ENCODE results near the gene ELOF1.

The ELOF1 gene

GRCh38 chr19:11558881-11559828 lies at the start of gene ELOF1:
TSS of gene ELOF1 (minus strand) at chr19:11559230. CDS start at chr19:11554347, 4,883 bp downstream.
- in situ Hi-C loops (cut with MboI; ENCODE audit: low sequenced_read_pairs), result no loop called here

GRCh38 chr19:11606484-11606883 lies 47.5 kb upstream of the ELOF1 start:
- in situ Hi-C loops (cut with MboI; ENCODE audit: low sequenced_read_pairs), result no loop called here

GRCh38 chr19:11599704-11600103 lies 40.7 kb upstream of the ELOF1 start:
- in situ Hi-C loops (cut with MboI; ENCODE audit: low sequenced_read_pairs), result loop anchor here (25.0 kb wide), 1 partner anchor 1063 kb away; the partner anchor contains the start of genes MAN2B1 and WDR83

GRCh38 chr19:11598746-11599145 lies 39.7 kb upstream of the ELOF1 start:
- in situ Hi-C loops (cut with MboI; ENCODE audit: low sequenced_read_pairs), result loop anchor here (25.0 kb wide), 1 partner anchor 1064 kb away; the partner anchor contains the start of genes MAN2B1 and WDR83

GRCh38 chr19:11598103-11598483 lies 39.1 kb upstream of the ELOF1 start:
- in situ Hi-C loops (cut with MboI; ENCODE audit: low sequenced_read_pairs), result loop anchor here (25.0 kb wide), 1 partner anchor 1064 kb away; the partner anchor contains the start of genes MAN2B1 and WDR83

GRCh38 chr19:11597202-11598102 lies 38.4 kb upstream of the ELOF1 start, which contains the start of gene ZNF627:
TSS of gene ZNF627 (plus strand) at chr19:11597483. CDS start at chr19:11597628, 145 bp downstream.
- in situ Hi-C loops (cut with MboI; ENCODE audit: low sequenced_read_pairs), result loop anchor here (25.0 kb wide), 1 partner anchor 1065 kb away; the partner anchor contains the start of genes MAN2B1 and WDR83

GRCh38 chr19:11596156-11596555 lies 37.1 kb upstream of the ELOF1 start:
- in situ Hi-C loops (cut with MboI; ENCODE audit: low sequenced_read_pairs), result loop anchor here (25.0 kb wide), 1 partner anchor 1066 kb away; the partner anchor contains the start of genes MAN2B1 and WDR83

GRCh38 chr19:11594084-11594483 lies 35.1 kb upstream of the ELOF1 start:
- in situ Hi-C loops (cut with MboI; ENCODE audit: low sequenced_read_pairs), result loop anchor here (25.0 kb wide), 1 partner anchor 1068 kb away; the partner anchor contains the start of genes MAN2B1 and WDR83

GRCh38 chr19:11587975-11588631 lies 29.1 kb upstream of the ELOF1 start:
- in situ Hi-C loops (cut with MboI; ENCODE audit: low sequenced_read_pairs), result loop anchor here (25.0 kb wide), 1 partner anchor 1074 kb away; the partner anchor contains the start of genes MAN2B1 and WDR83

GRCh38 chr19:11587302-11587974 lies 28.4 kb upstream of the ELOF1 start:
- in situ Hi-C loops (cut with MboI; ENCODE audit: low sequenced_read_pairs), result loop anchor here (25.0 kb wide), 1 partner anchor 1075 kb away; the partner anchor contains the start of genes MAN2B1 and WDR83

- in situ Hi-C loops (cut with MboI; ENCODE audit: low sequenced_read_pairs), result loop anchor here (25.0 kb wide), 1 partner anchor 1076 kb away; the partner anchor contains the start of genes MAN2B1 and WDR83
Observed at GRCh38 chr19:11586331-11586730, 27.3 kb upstream of the ELOF1 start.

GRCh38 chr19:11581740-11582139 lies 22.7 kb upstream of the ELOF1 start:
- in situ Hi-C loops (cut with MboI; ENCODE audit: low sequenced_read_pairs), result loop anchor here (25.0 kb wide), 1 partner anchor 1081 kb away; the partner anchor contains the start of genes MAN2B1 and WDR83

GRCh38 chr19:11580116-11580515 lies 21.1 kb upstream of the ELOF1 start:
- in situ Hi-C loops (cut with MboI; ENCODE audit: low sequenced_read_pairs), result loop anchor here (25.0 kb wide), 1 partner anchor 1082 kb away; the partner anchor contains the start of genes MAN2B1 and WDR83

GRCh38 chr19:11578258-11579142 lies 19.5 kb upstream of the ELOF1 start:
- in situ Hi-C loops (cut with MboI; ENCODE audit: low sequenced_read_pairs), result loop anchor here (25.0 kb wide), 1 partner anchor 1084 kb away; the partner anchor contains the start of genes MAN2B1 and WDR83

GRCh38 chr19:11577451-11578257 lies 18.6 kb upstream of the ELOF1 start, which contains the start of gene ACP5:
TSS of gene ACP5 (minus strand) at chr19:11577645. CDS start at chr19:11577317, 328 bp downstream.
- in situ Hi-C loops (cut with MboI; ENCODE audit: low sequenced_read_pairs), result loop anchor here (25.0 kb wide), 1 partner anchor 1085 kb away; the partner anchor contains the start of genes MAN2B1 and WDR83

GRCh38 chr19:11576227-11576626 lies 17.2 kb upstream of the ELOF1 start:
- in situ Hi-C loops (cut with MboI; ENCODE audit: low sequenced_read_pairs), result loop anchor here (25.0 kb wide), 1 partner anchor 1086 kb away; the partner anchor contains the start of genes MAN2B1 and WDR83

- in situ Hi-C loops (cut with MboI; ENCODE audit: low sequenced_read_pairs), result loop anchor here (25.0 kb wide), 1 partner anchor 1088 kb away; the partner anchor contains the start of genes MAN2B1 and WDR83
Observed at GRCh38 chr19:11574689-11575088, 15.7 kb upstream of the ELOF1 start.
